Skeletal muscle cell (primary cell): ENCODE measurements around the gene TUBGCP4.

ENCODE experiments used
- DNase-seq: peaks from one replicate; pipeline ENCODE4 v3.0.0-alpha.2; 2010; ENCODE audit warnings: low read depth
- H3K4me3 ChIP-seq: 2 replicates; pipeline ENCODE4 v1.5.1; 2011; ENCODE audit warnings: low read depth, mild to moderate bottlenecking, control low read depth, low read length, moderate library complexity

Gene TUBGCP4

DNA sequence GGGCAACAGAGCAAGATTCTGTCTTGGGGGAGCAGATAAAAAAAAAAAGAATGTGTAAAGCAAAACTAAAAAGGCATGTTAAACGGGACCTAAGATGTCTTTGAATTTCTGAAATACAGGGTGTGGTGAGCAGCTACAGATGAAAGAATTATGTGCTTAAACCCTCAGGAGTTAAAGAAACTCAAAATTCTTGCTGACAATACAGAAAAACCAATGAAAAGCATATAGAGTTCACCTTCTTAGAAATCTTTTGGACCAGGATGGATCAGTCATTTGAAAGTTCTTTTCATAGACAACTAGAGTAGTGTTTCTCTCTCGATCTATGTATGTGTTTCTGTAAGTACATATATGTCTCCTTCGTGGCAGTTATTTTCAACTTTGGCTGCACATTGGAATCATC is 31.4 kb downstream of the TUBGCP4 start:
- H3K4me3 ChIP-seq = no peak overlapping the region
- DNase-seq = no peak

DNA sequence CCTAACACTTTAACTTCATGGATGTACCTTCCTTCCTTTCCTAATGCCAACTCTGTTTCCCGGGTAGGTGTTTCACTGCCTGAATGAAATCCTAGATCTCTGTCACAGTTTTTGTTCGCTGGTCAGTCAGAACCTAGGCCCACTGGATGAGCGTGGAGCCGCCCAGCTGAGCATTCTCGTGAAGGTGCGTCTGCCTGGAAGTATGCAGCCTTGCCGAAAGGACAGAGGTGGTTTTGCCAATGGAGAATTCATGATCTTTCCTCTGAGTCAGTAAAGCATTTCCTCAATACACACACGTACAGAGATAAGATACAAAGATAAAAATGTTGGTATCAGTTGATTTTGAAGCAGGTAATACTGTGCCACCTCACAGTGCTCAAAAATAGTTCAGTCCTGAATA is 32.7 kb downstream of the TUBGCP4 start:
- H3K4me3 ChIP-seq = no peak overlapping the region
- no peak for DNase-seq

DNA sequence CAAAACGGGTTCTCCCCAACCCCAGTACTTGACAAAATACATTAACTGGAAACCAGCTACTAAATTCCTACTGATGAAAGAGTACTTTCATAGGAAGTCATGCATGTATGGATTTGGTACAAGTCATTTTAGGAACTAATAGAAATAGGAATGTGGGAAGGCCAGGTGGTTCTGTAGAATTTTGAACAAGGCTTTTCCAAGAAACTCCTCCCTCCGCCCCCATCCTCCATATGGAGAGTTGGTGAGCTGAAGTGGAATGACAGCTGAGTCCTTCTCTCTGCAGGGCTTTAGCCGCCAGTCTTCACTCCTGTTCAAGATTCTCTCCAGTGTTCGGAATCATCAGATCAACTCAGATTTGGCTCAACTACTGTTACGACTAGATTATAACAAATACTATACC is 33.2 kb downstream of the TUBGCP4 start:
- DNase-seq = no peak

DNA sequence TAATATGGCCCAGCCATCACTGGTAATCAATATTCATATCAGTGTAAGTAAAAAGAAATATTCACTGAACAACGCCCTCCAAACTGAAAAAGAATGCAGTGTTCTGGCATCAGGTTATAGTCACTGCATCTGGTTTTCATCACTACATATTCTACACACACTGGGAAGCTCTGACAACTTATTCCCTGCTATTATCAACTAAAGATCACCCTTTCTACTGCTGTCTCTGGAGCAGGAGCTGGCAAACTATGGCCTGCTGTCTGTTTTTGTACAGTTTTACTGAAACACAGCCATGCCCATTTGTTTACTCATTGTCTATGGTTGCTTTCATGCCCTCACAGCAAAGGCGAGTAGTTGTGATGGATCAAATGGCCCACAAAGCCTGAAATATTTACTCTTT is 35.3 kb downstream of the TUBGCP4 start:
- no peak for DNase-seq
- H3K4me3 ChIP-seq = no peak overlapping the region

More for the DNA sequence above, 33.2 kb downstream of the TUBGCP4 start:
- H3K4me3 ChIP-seq = no peak overlapping the region

DNA sequence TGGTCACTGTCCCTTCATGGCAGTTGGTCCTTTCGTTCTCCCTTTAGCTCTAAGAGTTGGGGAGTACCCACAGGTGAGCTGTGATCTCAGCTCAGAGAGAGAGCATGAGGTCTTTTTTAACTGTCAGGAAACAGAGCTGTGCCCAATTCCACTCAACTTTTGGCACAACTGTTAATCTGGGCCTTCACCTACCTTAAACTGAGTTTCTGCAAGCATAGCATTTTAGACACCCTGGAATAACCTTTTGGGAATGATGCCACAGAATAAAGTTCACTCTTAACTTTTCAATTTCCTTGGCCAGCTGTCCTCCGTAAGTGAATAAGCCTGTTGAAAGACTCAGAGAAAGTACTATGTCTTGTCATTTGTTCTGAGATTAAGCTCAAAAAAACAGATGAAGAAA is 35.9 kb downstream of the TUBGCP4 start:
- no peak overlapping the region for H3K4me3 ChIP-seq
- no peak for DNase-seq

DNA sequence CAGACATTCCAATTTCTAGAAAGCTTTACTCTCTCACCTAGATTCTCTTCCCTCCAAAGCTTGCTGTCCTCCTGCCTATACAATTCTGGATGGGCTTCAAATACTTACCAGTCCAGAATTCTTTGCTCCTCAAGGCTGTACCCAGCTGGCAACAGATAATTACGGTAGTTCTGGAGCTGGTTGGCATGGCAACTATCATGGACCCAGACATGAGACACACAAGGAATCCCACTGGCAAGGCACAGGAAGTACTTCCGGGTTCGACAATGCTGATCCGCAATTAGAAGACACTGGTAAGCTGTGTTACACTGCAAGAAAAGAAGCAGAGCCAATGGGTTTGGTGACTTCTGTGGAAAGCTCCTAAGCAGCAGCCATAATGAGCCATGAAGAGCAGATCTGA is 37.9 kb downstream of the TUBGCP4 start:
- no peak for DNase-seq
- H3K4me3 ChIP-seq = no peak overlapping the region

DNA sequence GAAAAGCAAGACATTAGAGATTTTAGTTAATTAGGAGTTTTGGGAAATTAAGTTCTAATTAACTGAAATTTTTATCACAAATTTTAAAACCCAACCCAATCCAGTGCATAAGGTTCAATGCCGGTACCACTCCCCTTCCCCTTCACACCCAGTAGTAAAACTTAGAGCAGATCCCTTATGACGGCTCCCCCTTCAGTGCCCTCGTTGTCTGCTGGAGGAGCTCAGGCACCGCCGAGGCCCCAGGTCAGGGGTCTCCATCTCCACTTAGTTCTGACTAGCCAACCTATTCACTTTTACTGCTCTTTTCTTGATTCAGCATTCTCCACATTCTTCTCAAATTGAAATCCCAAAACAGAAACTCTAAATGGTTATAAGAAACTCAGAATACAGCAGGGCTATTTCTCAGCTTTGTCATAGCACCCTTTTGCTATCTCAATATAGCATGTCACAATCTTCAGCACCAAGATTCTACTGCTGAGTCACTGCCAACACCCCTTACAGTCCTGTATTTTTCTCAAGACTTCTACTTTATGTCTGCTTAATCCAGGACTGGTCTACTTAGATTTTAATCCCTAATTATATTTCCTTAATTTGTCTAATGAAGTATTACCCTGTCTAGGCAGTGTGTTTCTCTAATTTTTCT is 39.8 kb downstream of the TUBGCP4 start:
- no peak overlapping the region for H3K4me3 ChIP-seq
- DNase-seq = no peak

DNA sequence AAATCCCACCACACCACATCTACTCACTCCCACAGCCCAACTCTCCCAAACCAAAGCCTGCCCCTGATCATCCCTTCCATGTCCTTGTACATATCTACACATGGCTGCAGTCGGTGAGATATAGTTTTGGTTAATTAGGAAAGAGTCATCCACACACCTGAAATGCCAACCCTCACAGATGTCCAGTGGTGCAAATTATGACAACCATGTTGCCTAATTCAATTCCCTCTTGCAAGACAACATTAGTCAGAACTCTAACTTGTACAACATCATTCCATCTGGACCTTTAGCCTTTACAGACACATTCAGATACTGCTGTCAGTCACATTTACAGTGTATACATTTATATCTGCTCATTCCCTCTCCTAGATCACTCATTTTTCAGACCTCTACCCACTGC is 41.2 kb downstream of the TUBGCP4 start:
- no peak overlapping the region for H3K4me3 ChIP-seq
- DNase-seq = no peak

DNA sequence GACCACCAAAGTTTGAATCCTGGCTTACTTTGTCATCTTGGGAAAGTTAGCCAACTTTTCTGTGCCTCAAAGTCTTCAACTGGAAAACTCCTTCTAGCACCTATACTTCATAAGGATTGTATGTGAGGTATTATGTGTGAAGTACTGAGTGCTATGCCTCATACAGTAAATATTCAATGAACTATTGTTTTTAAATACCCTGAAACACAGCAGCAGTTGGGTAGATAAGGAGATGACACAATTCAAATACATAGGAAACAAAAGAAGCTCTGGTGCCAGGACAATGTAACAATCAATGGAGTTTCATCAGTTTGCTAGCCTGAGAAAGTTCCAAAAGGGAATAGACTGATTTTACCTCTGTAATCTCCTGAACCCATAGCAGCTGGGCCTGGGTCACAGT is 43.3 kb downstream of the TUBGCP4 start:
- H3K4me3 ChIP-seq = no peak overlapping the region
- DNase-seq = no peak

DNA sequence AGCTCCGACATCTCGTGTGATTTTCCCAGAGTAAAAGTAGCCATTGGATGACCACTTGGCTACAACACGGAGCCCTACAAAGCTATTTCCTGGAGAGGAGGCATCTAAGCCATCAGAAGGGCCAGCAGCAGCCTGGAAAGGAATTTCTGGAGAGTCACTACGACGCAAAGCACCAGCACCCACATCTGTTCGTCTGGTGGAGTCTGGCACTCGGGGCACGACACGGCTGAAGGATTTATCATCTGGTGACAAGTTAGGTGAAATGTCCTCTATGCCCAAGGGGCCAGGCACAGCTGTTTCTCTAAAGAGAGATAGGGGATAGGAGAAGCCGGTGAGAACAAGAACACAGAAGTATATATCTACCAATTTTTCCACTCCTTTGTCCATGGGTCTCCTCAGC is 49.5 kb downstream of the TUBGCP4 start:
- no peak overlapping the region for H3K4me3 ChIP-seq
- DNase-seq = no peak

DNA sequence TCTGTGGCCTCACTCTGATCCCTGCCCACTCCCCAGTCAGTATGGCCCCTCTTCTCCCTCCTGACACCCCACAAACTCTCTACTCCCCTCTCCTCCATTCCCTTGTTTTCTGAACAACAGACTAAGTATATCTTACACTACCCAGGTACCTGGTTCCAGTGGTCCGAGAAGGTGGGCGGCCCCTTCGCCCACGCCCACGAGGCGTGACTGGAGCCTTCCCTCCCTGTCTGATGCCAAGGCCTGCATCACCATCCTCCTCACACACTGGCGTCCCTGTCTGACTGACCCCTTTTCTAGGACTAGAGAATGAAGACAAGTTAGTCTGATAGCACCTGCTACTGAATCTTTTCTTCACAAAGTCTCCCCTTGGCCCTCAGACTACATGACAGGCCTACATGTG is 50.0 kb downstream of the TUBGCP4 start:
- no peak overlapping the region for H3K4me3 ChIP-seq
- no peak for DNase-seq

DNA sequence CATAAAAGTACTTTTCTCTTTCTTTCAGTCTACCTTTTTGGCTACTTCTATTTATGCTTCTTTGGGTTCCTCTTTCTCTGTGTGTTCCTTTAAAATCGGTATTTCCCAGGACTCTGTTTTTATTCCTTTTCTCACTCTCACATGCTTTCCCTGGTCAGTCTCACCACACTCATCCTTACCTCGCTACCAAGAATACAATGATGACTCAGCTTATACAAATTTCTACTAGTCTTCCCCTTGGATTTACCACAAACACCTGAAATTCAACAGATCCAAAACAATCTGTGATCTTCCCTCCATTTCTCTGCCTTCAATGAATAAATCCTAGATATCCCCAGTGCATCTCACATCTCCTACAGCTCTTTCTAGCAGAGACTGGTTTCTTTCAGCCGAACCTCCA is 52.9 kb downstream of the TUBGCP4 start:
- DNase-seq = no peak
- no peak overlapping the region for H3K4me3 ChIP-seq

DNA sequence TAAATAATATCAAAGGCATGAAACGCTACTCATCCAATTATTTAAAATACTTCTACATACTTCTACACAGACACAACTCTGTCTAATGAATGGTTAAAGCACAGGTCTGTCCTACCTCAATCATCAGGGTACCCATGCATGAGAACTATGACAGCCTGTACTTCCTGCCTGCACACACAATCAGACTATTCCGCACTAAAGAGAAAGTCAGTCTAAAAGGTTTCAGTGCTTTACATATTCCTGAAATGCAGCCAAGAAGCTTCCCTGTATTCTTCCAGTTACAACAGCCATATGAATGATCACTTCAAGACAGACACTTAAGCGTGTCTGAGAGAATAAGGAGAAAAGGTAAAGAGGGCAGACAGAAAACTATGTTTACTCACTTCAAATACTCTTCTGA is 58.8 kb downstream of the TUBGCP4 start:
- no peak overlapping the region for H3K4me3 ChIP-seq
- no peak for DNase-seq

DNA sequence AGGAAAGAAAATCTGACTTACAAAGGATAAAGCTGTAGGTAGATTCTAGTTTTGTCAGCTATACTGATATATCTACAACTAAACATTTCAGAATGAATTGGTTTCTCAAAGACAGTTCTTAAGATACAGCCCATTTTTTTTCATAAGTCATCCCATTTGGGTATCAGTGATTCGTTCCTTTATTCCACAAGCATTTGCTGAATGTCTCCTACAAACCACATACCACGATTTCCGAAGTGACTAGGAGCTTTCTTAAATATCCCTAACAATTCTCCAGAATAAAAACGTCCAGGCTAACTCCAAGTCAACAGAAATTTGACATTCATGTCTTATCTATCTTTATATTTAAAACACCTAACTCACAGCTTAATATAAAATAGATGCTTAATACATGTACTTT is 62.3 kb downstream of the TUBGCP4 start:
- DNase-seq = no peak

DNA sequence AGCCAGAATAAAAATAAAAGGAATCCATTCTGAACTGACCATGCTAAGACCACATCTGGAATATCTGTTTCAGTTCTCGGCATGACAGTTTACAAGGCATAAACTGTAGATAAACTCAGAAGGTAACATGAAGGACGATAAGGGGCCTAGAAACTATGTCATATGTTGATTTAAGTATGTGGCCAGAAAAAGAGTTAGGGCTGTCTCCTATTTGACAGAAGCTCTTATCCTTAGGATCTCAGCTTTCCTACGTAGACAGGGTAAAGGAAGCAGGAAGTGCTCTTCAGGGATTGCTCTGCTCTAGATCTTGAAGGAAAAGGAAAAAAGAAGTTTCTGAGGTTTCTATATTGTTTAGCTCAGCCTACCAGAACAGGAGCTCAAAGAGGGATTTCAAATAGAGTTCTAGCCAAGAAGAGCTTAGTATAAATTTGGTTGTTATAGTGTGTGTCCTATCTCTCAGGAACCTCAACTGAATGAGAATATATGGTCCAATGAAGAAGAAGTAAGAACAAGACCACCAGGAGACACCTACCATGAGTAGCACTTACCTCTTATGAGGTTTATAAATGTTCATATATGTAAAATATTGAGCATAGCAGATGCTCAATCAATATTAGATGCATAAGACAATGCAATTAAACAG is 62.9 kb downstream of the TUBGCP4 start:
- DNase-seq = no peak
- no peak overlapping the region for H3K4me3 ChIP-seq

More for the DNA sequence above, 62.3 kb downstream of the TUBGCP4 start:
- no peak overlapping the region for H3K4me3 ChIP-seq

DNA sequence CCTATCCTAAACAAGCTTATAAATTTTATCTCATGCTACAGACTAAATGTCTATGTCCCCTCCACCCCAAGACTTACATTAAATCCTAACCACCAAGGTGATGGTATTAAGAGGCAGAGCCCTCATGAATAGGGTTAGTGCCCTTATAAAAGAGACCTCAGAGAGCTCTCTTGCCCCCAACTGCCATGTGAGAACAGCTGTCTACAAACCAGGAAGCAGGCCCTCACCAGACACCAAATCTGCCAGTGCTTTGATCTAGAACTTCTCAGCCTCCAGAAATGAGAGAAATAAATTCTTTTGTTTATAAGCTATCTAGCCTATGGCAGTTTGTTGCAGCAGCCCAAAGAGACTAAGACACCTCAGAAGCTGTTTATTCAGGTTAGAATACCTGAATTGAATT is 63.5 kb downstream of the TUBGCP4 start:
- DNase-seq = no peak
- no peak overlapping the region for H3K4me3 ChIP-seq

DNA sequence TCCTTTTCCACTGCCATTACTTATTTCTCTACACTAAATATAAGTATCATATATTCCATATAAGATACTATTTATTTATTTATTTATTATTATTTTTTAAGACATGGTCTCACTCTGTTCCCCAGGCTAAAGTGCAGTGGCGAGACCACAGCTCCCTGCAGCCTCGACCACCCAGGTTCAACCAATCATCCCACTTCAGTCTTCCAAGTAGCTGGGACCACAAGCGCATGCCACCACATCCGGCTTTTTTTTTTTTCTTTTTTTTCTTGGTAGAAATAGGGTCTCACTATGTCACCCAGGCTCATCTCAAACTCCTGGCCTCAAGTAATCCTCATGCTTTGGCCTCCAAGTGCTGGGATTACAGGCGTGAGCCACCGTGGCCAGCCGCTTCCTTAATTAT is 65.5 kb downstream of the TUBGCP4 start:
- no peak overlapping the region for H3K4me3 ChIP-seq
- no peak for DNase-seq

DNA sequence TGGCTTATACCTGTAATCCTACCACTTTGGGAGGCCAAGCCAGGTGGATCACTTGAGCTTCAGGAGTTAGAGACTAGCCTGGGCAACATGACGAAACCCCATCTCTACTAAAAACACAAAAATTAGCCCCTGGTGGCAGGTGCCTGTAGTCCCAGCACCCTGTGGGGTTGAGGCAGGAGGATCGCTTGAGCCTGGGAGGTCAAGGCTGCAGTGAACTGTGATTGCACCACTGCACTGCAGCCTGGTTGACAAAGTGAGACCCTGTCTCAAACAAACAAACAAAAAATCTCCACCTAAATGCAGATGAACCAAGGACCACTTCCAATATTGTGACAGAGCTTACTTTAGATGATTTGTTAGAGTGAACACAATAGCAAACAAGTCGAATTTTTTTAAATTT is 68.4 kb downstream of the TUBGCP4 start:
- DNase-seq = no peak

DNA sequence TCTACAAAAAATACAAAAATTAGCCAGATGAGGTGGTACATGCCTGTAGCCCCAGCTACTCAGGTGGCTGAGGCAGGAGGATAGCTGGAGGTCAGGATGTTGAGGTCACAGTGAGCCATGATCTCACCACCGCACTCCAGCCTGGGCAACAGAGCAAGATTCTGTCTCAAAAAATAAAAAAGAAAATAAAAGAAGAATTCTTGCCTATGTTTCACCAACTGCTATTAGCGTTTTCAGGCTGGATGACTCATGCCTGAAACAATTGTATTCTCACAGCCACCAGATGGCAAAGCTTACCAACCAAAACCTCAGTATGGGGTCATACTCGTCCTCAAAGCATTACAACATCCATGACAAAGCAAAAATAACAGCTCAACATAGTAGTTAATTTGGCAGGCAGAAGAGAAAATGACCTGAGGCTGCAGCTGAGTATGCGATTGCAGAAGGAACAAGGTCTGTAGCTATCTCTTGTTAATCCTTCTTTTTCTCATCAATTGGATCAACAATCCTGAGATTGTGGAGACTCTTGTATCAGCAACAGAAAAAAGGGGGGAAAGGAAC is 69.9 kb downstream of the TUBGCP4 start:
- no peak overlapping the region for H3K4me3 ChIP-seq
- peak; percentile 90 for DNase-seq

More for the DNA sequence above, 68.4 kb downstream of the TUBGCP4 start:
- H3K4me3 ChIP-seq = no peak overlapping the region

DNA sequence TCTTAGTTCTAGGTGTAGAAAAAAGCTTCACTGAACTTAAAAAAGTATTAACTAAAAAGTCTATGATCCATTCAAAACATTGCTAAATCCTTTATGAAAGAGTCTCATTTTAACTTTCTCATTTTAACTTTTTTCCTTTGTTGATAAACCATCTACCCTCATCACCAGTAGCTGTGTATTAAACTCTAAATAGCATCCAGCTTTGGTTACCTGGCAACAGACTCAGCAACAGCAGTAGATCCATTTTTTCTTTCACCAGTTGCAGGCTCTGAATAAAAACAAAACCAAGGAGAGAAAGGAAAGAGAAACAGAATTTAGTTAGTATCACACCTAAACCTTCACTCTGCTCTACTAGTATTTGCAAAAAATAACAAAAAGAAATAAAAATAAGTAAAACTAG is 70.4 kb downstream of the TUBGCP4 start:
- no peak overlapping the region for H3K4me3 ChIP-seq
- DNase-seq = no peak

DNA sequence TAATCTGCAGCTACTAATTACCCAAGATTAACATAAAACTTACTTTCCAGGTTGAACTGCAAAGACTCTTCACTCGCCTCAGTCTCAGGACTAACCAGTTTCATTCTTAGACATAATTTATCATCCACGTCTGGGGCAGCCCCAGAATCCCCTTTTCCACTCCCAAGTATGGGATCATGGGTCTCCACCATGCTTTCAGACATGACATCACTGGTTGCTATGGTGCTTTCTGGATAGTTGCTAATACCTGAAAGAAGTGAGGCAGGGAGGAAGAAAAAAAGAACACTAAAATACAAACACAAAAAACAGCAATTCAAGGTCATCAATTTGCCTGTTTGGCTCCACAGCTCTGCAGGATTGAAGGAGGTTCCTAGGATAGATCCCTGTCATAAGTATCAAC is 75.4 kb downstream of the TUBGCP4 start:
- no peak for DNase-seq
- no peak overlapping the region for H3K4me3 ChIP-seq
